Epithelial cell of esophagus (primary cell): Measurements from ENCODE around the gene MAML3.

Source experiments
- DNase-seq: peaks from one replicate; pipeline ENCODE4 v3.0.0; 2010; ENCODE audit warnings: low read depth
- H3K4me3 ChIP-seq: 2 replicates; pipeline ENCODE4 v1.5.1; 2011; ENCODE audit warnings: mild to moderate bottlenecking, low read length, control low read depth
- TF ChIP-seq, protein P1 (sequence below): IDR thresholded peaks from 2 replicates; pipeline ENCODE4 v1.5.1; 2011; ENCODE audit warnings: low read depth, mild to moderate bottlenecking, low read length, control low read depth, inconsistent platforms; ENCODE audit not compliant: insufficient read depth; ENCODE audit errors: missing control alignments

MAML3 gene

GRCh38 chr4:139984471-139984870 lies 169.5 kb downstream of the MAML3 start:
- no peak for DNase-seq
- H3K4me3 ChIP-seq = no peak overlapping the region
- TF ChIP-seq, protein P1, sequence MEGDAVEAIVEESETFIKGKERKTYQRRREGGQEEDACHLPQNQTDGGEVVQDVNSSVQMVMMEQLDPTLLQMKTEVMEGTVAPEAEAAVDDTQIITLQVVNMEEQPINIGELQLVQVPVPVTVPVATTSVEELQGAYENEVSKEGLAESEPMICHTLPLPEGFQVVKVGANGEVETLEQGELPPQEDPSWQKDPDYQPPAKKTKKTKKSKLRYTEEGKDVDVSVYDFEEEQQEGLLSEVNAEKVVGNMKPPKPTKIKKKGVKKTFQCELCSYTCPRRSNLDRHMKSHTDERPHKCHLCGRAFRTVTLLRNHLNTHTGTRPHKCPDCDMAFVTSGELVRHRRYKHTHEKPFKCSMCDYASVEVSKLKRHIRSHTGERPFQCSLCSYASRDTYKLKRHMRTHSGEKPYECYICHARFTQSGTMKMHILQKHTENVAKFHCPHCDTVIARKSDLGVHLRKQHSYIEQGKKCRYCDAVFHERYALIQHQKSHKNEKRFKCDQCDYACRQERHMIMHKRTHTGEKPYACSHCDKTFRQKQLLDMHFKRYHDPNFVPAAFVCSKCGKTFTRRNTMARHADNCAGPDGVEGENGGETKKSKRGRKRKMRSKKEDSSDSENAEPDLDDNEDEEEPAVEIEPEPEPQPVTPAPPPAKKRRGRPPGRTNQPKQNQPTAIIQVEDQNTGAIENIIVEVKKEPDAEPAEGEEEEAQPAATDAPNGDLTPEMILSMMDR = no peak

GRCh38 chr4:139978692-139979091 lies 175.3 kb downstream of the MAML3 start:
- no peak overlapping the region for H3K4me3 ChIP-seq
- no peak for DNase-seq
- TF ChIP-seq, protein P1 = no peak

DNA sequence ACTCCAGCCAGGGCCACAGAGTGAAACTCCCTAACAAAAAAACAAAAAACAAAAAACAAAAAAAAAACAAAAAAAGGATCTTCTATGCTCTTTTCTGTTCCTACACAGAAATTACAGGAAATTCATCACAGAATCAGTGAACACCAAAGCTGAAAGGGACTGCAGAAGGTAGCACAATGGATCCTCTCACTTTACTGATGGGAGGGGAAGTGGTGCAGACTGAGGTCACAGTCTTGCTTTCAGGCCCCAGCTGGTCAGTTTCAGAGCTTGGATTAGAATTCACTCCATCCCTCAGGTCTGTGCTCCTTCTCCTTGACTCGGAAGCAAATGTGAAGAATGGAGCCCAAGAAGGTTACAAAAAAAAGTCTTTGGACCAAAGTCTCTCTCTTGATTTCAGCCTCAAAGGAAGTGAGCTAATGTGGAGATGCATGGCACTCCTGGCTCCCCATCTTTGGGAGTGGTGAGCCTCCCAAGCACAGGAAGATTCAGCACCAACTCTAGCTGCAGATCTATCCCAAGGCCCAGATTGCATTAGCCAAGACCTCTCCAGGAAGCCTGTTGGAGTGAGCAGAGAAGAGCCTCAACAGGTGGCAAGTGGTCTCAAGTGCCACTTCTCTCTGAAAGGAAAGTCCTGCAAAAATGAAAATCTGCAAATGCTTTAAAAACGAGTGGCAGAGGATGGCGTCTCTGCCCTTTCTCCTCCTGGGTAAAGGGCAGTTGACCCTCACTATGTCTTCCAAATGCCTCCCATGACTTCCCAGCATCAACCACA lies 176.0 kb downstream of the MAML3 start:
- DNase-seq = no peak
- no peak overlapping the region for H3K4me3 ChIP-seq
- TF ChIP-seq, protein P1 = no peak

DNA sequence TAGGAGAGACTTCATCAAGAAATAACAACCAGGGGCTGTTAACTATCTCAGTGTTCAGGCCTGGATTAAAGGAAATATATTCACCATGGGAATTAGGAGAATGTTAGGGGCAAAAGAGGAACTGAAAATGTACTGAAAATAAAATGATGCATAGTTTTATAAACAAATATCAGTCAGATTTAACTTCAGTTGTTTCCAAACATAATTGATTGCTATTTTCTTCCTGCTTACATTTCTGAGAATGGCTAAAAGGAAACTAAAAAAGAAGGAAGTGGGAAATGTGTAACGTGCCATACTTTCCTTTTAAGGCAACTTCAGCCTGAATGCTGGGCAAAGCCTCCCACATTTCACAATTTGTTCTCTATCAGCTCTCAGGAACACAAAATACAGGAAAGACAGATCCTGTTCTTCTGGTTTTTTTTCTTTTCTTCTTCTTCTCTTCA lies 178.1 kb downstream of the MAML3 start:
- TF ChIP-seq, protein P1 = no peak
- DNase-seq = peak; percentile 84

GRCh38 chr4:139973616-139974015 lies 180.4 kb downstream of the MAML3 start:
- no peak overlapping the region for H3K4me3 ChIP-seq
- TF ChIP-seq, protein P1 = no peak
- DNase-seq = no peak

More for the DNA sequence above, 178.1 kb downstream of the MAML3 start:
- no peak overlapping the region for H3K4me3 ChIP-seq

GRCh38 chr4:139973015-139973414 lies 181.0 kb downstream of the MAML3 start:
- TF ChIP-seq, protein P1 = no peak
- no peak for DNase-seq
- no peak overlapping the region for H3K4me3 ChIP-seq

- DNase-seq = peak; percentile 22
- H3K4me3 ChIP-seq = no peak overlapping the region
- TF ChIP-seq, protein P1 = no peak
Observed at GRCh38 chr4:139972305-139972704, 181.7 kb downstream of the MAML3 start.
